ENCODE results near the gene MRTFA. TPM values are rescaled to one million over a fixed set of nuclear protein-coding genes. Genes with fewer than 3 reads are reported as not detected.

MRTFA gene
- total RNA-seq, 4 donors from 2014 or later: 81.4 to 210 (median 122) TPM

GRCh38 chr22:40420341-40421081 is 216.0 kb downstream of the MRTFA start:
- H3K9me3 ChIP-seq: no peaks in the 10 kb centered on the region
- no peak for DNase-seq
- H3K4me1 ChIP-seq: peaks cover 12 to 24% of the 10 kb centered on the region in 2 donors
- WGBS, 2 donors: 96 to 98% methylated on average over 9 to 10 of the region's 18 CpGs
- H3K27me3 ChIP-seq: no peaks in the 10 kb centered on the region
- TF ChIP-seq CTCF (IDR thresholded peaks at IDR 0.05) (no peak), POLR2A (IDR thresholded peaks at IDR 0.05) (no peak)
- H3K36me3 ChIP-seq: peaks cover 49 to 57% of the 10 kb centered on the region in 2 donors
- no peak overlapping the region for H3K27ac ChIP-seq
- intact Hi-C loops (cut with DNase I): no loop called here
- no peak overlapping the region for H3K4me3 ChIP-seq (replicated peaks in 1 of 3)

GRCh38 chr22:40419718-40420117 is 216.8 kb downstream of the MRTFA start:
- no peaks in the 10 kb centered on the region for H3K9me3 ChIP-seq
- H3K27me3 ChIP-seq: no peaks in the 10 kb centered on the region
- intact Hi-C loops (cut with DNase I): no loop called here
- no peak for TF ChIP-seq POLR2A (IDR thresholded peaks at IDR 0.05)
- no peak for TF ChIP-seq CTCF (IDR thresholded peaks at IDR 0.05)
- peaks cover 12 to 29% of the 10 kb centered on the region in 2 donors for H3K4me1 ChIP-seq
- WGBS, 2 donors: 97% methylated on average over 6 to 8 of the region's 8 CpGs
- H3K27ac ChIP-seq: no peak overlapping the region
- DNase-seq: no peak
- H3K4me3 ChIP-seq (replicated peaks in 1 of 3): no peak overlapping the region
- H3K36me3 ChIP-seq: peaks cover 45 to 57% of the 10 kb centered on the region in 2 donors

GRCh38 chr22:40418366-40419201 is 217.9 kb downstream of the MRTFA start:
- DNase-seq: no peak
- H3K36me3 ChIP-seq: peaks cover 45 to 54% of the 10 kb centered on the region in 2 donors
- intact Hi-C loops (cut with DNase I): no loop called here

GRCh38 chr22:40417881-40418280 is 218.6 kb downstream of the MRTFA start:
- TF ChIP-seq CTCF (IDR thresholded peaks at IDR 0.05) (no peak), POLR2A (IDR thresholded peaks at IDR 0.05) (no peak)
- H3K36me3 ChIP-seq: peaks cover 41 to 47% of the 10 kb centered on the region in 2 donors
- H3K4me1 ChIP-seq: peaks cover 12 to 40% of the 10 kb centered on the region in 2 donors
- no peak overlapping the region for H3K4me3 ChIP-seq (replicated peaks in 1 of 3)
- WGBS, 2 donors: 90 to 100% methylated on average over 2 to 3 of the region's 5 CpGs
- no peak for DNase-seq
- no peaks in the 10 kb centered on the region for H3K9me3 ChIP-seq
- H3K27ac ChIP-seq: peak overlapping the region; percentile 52 to 74 (median 67)
- no peaks in the 10 kb centered on the region for H3K27me3 ChIP-seq
- intact Hi-C loops (cut with DNase I): no loop called here

More at GRCh38 chr22:40418366-40419201, 217.9 kb downstream of the MRTFA start:
- WGBS, 2 donors: 92 to 94% methylated on average over 26 to 28 of the region's 42 CpGs
- Histone ChIP-seq H3K27ac (no peak overlapping the region), H3K27me3 (no peaks in the 10 kb centered on the region), H3K4me1 (peaks cover 12 to 40% of the 10 kb centered on the region in 2 donors), H3K9me3 (no peaks in the 10 kb centered on the region), H3K4me3 (replicated peaks in 1 of 3) (no peak overlapping the region)
- TF ChIP-seq POLR2A (IDR thresholded peaks at IDR 0.05) (no peak), CTCF (IDR thresholded peaks at IDR 0.05) (no peak)

All from thyroid gland (tissue), 4 donors.